Subcutaneous preadipocyte (primary cell): ENCODE measurements around the gene SLC22A17. TPM values are rescaled to one million over a fixed set of nuclear protein-coding genes. Genes with fewer than 3 reads are reported as not detected.

Experiments used
- small RNA-seq: library from RNA; depleted of rRNA; stranded (forward); fragments of <200 nt; gene quantifications from one replicate; pipeline ENCODE3, GENCODE V24; 2012
- total RNA-seq: library from RNA; depleted of rRNA; stranded (reverse); fragments of >200 nt; gene quantifications from 2 replicates; pipeline ENCODE4 v1.2.3, GENCODE V29; 2012

Gene SLC22A17
- total RNA-seq, result 5.3 and 9.9 TPM in 2 replicates

GRCh38 chr14:23352506-23353432, at the start of gene SLC22A17:
TSS of gene SLC22A17 (minus strand) at chr14:23352887.

GRCh38 chr14:23376482-23377197, 24.0 kb upstream of the SLC22A17 start, which contains the start of gene CMTM5:
TSS of gene CMTM5 (plus strand) at chr14:23377046. CDS start at chr14:23377252, 206 bp downstream.

GRCh38 chr14:23372509-23372908, 19.8 kb upstream of the SLC22A17 start, which contains the start of gene IL25:
TSS of gene IL25 (plus strand) at chr14:23372809.

GRCh38 chr14:23365036-23365731, 12.5 kb upstream of the SLC22A17 start, which contains the start of gene EFS:
TSS of gene EFS (minus strand) at chr14:23365172. CDS start at chr14:23365025, 147 bp downstream.

GRCh38 chr14:23320584-23321571, 31.8 kb downstream of the SLC22A17 start, which contains the start of gene PABPN1:
TSS of gene PABPN1 (plus strand) at chr14:23321457. CDS start at chr14:23321470, 13 bp downstream.

GRCh38 chr14:23306412-23307145, 46.1 kb downstream of the SLC22A17 start, which contains the start of gene BCL2L2:
TSS of gene BCL2L2 (plus strand) at chr14:23306833. CDS start at chr14:23307768, 935 bp downstream.

GRCh38 chr14:23302290-23303225, 50.1 kb downstream of the SLC22A17 start, which contains the start of gene PPP1R3E:
TSS of gene PPP1R3E (minus strand) at chr14:23302859. CDS start at chr14:23302576, 283 bp downstream.

Small RNA genes within 50 kb of the gene (small RNA-seq; reads per million reads assigned to genes)
- not detected for gene MIR208A

Other genes with a start within 250 kb of the SLC22A17 start
- not detected in 2 replicates for gene CIROP, start 247.9 kb downstream of the SLC22A17 start, total RNA-seq
- not detected in 2 replicates for gene CEBPE, start 233.6 kb downstream of the SLC22A17 start, total RNA-seq
- gene SLC7A8, start 169.2 kb downstream of the SLC22A17 start, total RNA-seq, result 2.2 and 3.3 TPM in 2 replicates
- gene RNF212B, start 115.0 kb downstream of the SLC22A17 start, total RNA-seq, result not detected in 2 replicates
- gene HOMEZ, start 66.8 kb downstream of the SLC22A17 start, total RNA-seq, result 5.7 and 7.7 TPM in 2 replicates
- 3.7 and 4.3 TPM in 2 replicates for gene PPP1R3E, start 50.0 kb downstream of the SLC22A17 start, total RNA-seq
- 12.5 and 16.8 TPM in 2 replicates for gene BCL2L2, start 46.1 kb downstream of the SLC22A17 start, total RNA-seq
- 52.4 and 55.9 TPM in 2 replicates for gene PABPN1, start 31.4 kb downstream of the SLC22A17 start, total RNA-seq
- 0.59 and 1.1 TPM in 2 replicates for gene EFS, start 12.3 kb upstream of the SLC22A17 start, total RNA-seq
- gene IL25, start 19.9 kb upstream of the SLC22A17 start, total RNA-seq, result not detected in 2 replicates
- not detected in 2 replicates for gene CMTM5, start 24.2 kb upstream of the SLC22A17 start, total RNA-seq
- gene MYH6, start 55.4 kb upstream of the SLC22A17 start, total RNA-seq, result not detected in 2 replicates
- not detected in 2 replicates for gene MYH7, start 82.8 kb upstream of the SLC22A17 start, total RNA-seq
- gene NGDN, start 116.8 kb upstream of the SLC22A17 start, total RNA-seq, result 30.5 and 32.8 TPM in 2 replicates
- 0.20 and 0.73 TPM in 2 replicates for gene ZFHX2, start 198.9 kb upstream of the SLC22A17 start, total RNA-seq
- gene THTPA, start 203.4 kb upstream of the SLC22A17 start, total RNA-seq, result 15.8 and 17.8 TPM in 2 replicates
- 11.7 and 22.4 TPM in 2 replicates for gene AP1G2, start 214.9 kb upstream of the SLC22A17 start, total RNA-seq
- not detected in 2 replicates for gene JPH4, start 225.9 kb upstream of the SLC22A17 start, total RNA-seq